ENCODE results near the gene DES. TPM values are rescaled to one million over a fixed set of nuclear protein-coding genes. Genes with fewer than 3 reads are reported as not detected.

Gene DES
- total and polyA plus RNA-seq, 2 experiments from 2014 or later, result 1.3 to 2.0 TPM

DNA sequence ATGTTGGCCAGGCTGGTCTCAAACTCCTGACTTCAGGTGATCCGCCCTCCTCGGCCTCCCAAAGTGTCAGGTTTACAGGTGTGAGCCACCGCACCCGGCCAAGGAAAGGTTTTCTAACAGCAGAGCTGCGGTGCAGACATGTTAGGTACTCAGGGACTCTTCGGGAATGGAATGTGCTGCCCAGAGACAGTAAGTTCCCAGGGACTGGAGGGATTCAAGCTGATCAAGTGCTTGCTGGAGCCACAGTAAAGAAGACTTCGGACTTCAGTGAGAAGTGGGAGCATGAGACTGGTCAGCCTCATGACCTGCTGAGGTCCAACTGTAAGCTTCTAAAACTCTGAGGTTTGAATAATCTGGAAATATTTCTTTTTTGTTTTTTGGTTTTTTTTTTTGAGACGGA, 7.8 kb upstream of the DES start:
- DNase-seq (ENCODE audit: low spot score) (no peak), ATAC-seq (no peak)
- no peak for TF ChIP-seq ZNF114 (CRISPR knock-in tag; IDR thresholded peaks at IDR 0.05)
- no peak for TF ChIP-seq ZNF331 (CRISPR knock-in tag; IDR thresholded peaks at IDR 0.05; ENCODE audit: low read depth)
- no peak for TF ChIP-seq JUNB (IDR thresholded peaks at IDR 0.05; ENCODE audit: unreplicated experiment)
- TF ChIP-seq POLR2AphosphoS5 (IDR thresholded peaks at IDR 0.05; ENCODE audit: low read depth), result no peak
- TF ChIP-seq, protein P1, sequence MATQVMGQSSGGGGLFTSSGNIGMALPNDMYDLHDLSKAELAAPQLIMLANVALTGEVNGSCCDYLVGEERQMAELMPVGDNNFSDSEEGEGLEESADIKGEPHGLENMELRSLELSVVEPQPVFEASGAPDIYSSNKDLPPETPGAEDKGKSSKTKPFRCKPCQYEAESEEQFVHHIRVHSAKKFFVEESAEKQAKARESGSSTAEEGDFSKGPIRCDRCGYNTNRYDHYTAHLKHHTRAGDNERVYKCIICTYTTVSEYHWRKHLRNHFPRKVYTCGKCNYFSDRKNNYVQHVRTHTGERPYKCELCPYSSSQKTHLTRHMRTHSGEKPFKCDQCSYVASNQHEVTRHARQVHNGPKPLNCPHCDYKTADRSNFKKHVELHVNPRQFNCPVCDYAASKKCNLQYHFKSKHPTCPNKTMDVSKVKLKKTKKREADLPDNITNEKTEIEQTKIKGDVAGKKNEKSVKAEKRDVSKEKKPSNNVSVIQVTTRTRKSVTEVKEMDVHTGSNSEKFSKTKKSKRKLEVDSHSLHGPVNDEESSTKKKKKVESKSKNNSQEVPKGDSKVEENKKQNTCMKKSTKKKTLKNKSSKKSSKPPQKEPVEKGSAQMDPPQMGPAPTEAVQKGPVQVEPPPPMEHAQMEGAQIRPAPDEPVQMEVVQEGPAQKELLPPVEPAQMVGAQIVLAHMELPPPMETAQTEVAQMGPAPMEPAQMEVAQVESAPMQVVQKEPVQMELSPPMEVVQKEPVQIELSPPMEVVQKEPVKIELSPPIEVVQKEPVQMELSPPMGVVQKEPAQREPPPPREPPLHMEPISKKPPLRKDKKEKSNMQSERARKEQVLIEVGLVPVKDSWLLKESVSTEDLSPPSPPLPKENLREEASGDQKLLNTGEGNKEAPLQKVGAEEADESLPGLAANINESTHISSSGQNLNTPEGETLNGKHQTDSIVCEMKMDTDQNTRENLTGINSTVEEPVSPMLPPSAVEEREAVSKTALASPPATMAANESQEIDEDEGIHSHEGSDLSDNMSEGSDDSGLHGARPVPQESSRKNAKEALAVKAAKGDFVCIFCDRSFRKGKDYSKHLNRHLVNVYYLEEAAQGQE (IDR thresholded peaks at IDR 0.05; ENCODE audit: unreplicated experiment), result no peak
- no peak for TF ChIP-seq NANOG (IDR thresholded peaks at IDR 0.05; ENCODE audit: borderline replicate concordance)
- TF ChIP-seq, protein P2, sequence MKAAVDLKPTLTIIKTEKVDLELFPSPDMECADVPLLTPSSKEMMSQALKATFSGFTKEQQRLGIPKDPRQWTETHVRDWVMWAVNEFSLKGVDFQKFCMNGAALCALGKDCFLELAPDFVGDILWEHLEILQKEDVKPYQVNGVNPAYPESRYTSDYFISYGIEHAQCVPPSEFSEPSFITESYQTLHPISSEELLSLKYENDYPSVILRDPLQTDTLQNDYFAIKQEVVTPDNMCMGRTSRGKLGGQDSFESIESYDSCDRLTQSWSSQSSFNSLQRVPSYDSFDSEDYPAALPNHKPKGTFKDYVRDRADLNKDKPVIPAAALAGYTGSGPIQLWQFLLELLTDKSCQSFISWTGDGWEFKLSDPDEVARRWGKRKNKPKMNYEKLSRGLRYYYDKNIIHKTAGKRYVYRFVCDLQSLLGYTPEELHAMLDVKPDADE (IDR thresholded peaks at IDR 0.05), result no peak
- TF ChIP-seq, protein P3, sequence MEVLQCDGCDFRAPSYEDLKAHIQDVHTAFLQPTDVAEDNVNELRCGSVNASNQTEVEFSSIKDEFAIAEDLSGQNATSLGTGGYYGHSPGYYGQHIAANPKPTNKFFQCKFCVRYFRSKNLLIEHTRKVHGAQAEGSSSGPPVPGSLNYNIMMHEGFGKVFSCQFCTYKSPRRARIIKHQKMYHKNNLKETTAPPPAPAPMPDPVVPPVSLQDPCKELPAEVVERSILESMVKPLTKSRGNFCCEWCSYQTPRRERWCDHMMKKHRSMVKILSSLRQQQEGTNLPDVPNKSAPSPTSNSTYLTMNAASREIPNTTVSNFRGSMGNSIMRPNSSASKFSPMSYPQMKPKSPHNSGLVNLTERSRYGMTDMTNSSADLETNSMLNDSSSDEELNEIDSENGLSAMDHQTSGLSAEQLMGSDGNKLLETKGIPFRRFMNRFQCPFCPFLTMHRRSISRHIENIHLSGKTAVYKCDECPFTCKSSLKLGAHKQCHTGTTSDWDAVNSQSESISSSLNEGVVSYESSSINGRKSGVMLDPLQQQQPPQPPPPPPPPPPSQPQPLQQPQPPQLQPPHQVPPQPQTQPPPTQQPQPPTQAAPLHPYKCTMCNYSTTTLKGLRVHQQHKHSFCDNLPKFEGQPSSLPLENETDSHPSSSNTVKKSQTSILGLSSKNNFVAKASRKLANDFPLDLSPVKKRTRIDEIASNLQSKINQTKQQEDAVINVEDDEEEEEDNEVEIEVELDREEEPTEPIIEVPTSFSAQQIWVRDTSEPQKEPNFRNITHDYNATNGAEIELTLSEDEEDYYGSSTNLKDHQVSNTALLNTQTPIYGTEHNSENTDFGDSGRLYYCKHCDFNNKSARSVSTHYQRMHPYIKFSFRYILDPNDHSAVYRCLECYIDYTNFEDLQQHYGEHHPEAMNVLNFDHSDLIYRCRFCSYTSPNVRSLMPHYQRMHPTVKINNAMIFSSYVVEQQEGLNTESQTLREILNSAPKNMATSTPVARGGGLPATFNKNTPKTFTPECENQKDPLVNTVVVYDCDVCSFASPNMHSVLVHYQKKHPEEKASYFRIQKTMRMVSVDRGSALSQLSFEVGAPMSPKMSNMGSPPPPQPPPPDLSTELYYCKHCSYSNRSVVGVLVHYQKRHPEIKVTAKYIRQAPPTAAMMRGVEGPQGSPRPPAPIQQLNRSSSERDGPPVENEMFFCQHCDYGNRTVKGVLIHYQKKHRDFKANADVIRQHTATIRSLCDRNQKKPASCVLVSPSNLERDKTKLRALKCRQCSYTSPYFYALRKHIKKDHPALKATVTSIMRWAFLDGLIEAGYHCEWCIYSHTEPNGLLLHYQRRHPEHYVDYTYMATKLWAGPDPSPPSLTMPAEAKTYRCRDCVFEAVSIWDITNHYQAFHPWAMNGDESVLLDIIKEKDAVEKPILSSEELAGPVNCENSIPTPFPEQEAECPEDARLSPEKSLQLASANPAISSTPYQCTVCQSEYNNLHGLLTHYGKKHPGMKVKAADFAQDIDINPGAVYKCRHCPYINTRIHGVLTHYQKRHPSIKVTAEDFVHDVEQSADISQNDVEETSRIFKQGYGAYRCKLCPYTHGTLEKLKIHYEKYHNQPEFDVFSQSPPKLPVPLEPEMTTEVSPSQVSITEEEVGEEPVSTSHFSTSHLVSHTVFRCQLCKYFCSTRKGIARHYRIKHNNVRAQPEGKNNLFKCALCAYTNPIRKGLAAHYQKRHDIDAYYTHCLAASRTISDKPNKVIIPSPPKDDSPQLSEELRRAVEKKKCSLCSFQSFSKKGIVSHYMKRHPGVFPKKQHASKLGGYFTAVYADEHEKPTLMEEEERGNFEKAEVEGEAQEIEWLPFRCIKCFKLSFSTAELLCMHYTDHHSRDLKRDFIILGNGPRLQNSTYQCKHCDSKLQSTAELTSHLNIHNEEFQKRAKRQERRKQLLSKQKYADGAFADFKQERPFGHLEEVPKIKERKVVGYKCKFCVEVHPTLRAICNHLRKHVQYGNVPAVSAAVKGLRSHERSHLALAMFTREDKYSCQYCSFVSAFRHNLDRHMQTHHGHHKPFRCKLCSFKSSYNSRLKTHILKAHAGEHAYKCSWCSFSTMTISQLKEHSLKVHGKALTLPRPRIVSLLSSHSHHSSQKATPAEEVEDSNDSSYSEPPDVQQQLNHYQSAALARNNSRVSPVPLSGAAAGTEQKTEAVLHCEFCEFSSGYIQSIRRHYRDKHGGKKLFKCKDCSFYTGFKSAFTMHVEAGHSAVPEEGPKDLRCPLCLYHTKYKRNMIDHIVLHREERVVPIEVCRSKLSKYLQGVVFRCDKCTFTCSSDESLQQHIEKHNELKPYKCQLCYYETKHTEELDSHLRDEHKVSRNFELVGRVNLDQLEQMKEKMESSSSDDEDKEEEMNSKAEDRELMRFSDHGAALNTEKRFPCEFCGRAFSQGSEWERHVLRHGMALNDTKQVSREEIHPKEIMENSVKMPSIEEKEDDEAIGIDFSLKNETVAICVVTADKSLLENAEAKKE (CRISPR knock-in tag; IDR thresholded peaks at IDR 0.05), result no peak
- no peak for TF ChIP-seq EZH2phosphoT487 (IDR thresholded peaks at IDR 0.05; ENCODE audit: unreplicated experiment)
- TF ChIP-seq STAT1 (IDR thresholded peaks at IDR 0.05; ENCODE audit: unreplicated experiment), result no peak
- TF ChIP-seq EZH2 (IDR thresholded peaks at IDR 0.05; ENCODE audit: low read depth, unreplicated experiment), result no peak
- TF ChIP-seq, protein P4, sequence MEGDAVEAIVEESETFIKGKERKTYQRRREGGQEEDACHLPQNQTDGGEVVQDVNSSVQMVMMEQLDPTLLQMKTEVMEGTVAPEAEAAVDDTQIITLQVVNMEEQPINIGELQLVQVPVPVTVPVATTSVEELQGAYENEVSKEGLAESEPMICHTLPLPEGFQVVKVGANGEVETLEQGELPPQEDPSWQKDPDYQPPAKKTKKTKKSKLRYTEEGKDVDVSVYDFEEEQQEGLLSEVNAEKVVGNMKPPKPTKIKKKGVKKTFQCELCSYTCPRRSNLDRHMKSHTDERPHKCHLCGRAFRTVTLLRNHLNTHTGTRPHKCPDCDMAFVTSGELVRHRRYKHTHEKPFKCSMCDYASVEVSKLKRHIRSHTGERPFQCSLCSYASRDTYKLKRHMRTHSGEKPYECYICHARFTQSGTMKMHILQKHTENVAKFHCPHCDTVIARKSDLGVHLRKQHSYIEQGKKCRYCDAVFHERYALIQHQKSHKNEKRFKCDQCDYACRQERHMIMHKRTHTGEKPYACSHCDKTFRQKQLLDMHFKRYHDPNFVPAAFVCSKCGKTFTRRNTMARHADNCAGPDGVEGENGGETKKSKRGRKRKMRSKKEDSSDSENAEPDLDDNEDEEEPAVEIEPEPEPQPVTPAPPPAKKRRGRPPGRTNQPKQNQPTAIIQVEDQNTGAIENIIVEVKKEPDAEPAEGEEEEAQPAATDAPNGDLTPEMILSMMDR (conservative IDR thresholded peaks at IDR 0.05; ENCODE audit: low read depth in 2 of 2), result no peak
- TF ChIP-seq CREB1 (CRISPR knock-in tag; IDR thresholded peaks at IDR 0.05; ENCODE audit: low read depth), result no peak

More for the DNA sequence above, 7.8 kb upstream of the DES start:
- Mint-ChIP-seq H3K27me3 (ENCODE audit: insufficient read depth, low read depth, poor library complexity) (peaks cover 6% of the 10 kb centered on the region), H3K4me1 (peaks cover 3% of the 10 kb centered on the region; the same call in 2 of the 3 replicates), H3K4me3 (no peak overlapping the region), H3K27ac (no peak overlapping the region), H3K36me3 (ENCODE audit: low read depth) (no peaks in the 10 kb centered on the region), H3K9me3 (peaks cover 6% of the 10 kb centered on the region; the same call in 2 of the 3 replicates)
- Histone ChIP-seq H3K4me1 (ENCODE audit: insufficient read depth) (peaks cover 3% of the 10 kb centered on the region; the same call in 1 of the 2 replicates), H3K9me2 (ENCODE audit: insufficient read depth) (no peaks in the 10 kb centered on the region; the same call in 1 of the 2 replicates), H3K27me3 (ENCODE audit: insufficient read depth) (0 out of 2 replicates have a peak, but pooled peaks cover 6% of the 10 kb centered on the region), H3K4me2 (no peak overlapping the region), H2AFZ (no peak overlapping the region), H3K4me3 (no peak overlapping the region), H3F3A (replicated peaks; ENCODE audit: low read depth) (peaks cover 2% of the 10 kb centered on the region; the same call in 1 of the 2 replicates), H3K79me2 (replicated peaks; ENCODE audit: insufficient read depth) (no peaks in the 10 kb centered on the region), H3K36me3 (ENCODE audit: insufficient read depth) (no peaks in the 10 kb centered on the region), H3K27ac (ENCODE audit: low read depth) (no peak overlapping the region), H4K20me1 (replicated peaks; ENCODE audit: insufficient read depth) (no peaks in the 10 kb centered on the region)
